Measurements from ENCODE around the gene CAMTA1.
"Not testable (repeated sequence)": the region's sequence is repeated elsewhere in the genome, so short reads cannot be mapped to it uniquely, and the experiment has no call there.

The CAMTA1 gene

DNA sequence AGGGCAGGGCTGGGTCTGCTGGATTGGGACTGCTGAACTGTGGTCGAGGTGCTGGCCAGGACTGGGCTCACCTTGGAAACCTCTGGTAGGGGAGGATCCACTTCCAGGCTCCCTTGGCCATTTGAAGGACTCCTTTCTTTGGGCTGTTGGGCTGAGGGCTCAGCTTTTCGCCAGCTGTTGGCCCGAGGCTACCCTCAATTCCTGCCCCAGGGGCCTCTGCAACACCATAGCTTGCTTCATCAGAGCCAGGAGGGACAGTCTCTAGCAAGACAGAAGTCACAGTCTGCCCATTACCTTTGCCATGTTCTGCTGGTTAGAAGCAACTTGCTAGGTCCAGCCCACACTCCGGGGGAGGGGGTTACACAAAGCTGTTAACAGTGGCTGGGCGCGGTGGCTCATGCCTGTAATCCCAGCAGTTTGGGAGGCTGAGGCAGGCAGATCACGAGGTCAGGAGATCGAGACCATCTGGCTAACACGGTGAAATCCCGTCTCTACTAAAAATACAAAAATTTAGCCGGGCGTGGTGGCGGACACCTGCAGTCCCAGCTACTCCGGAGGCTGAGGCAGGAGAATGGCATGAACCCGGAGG, 25.0 kb downstream of the CAMTA1 start:
- H3K4me1 ChIP-seq (ENCODE audit: control insufficient read depth, insufficient read depth, low read length); H3K9me3 ChIP-seq (ENCODE audit: control insufficient read depth, insufficient read depth, low read depth, low read length); CTCF ChIA-PET; H3K4me3 ChIP-seq (ENCODE audit: low read depth, low read length); H3K27ac ChIP-seq (ENCODE audit: extremely low read depth, low read depth, low read length); POLR2A ChIA-PET; H3K36me3 ChIP-seq (ENCODE audit: control insufficient read depth in 2 of 2, insufficient read depth in 1 of 2, low read length in 2 of 2): not testable (repeated sequence)
- TF ChIP-seq ZNF600 (tag by site-specific recombination; IDR thresholded peaks at IDR 0.05), result 0 out of 2 replicates have a peak, but pooled peaks have one; percentile 33
- peak; percentile 73 for TF ChIP-seq EGR2 (tag by site-specific recombination; IDR thresholded peaks at IDR 0.05; ENCODE audit: low read depth)
- peak; percentile 77 for TF ChIP-seq ZFHX2 (tag by site-specific recombination; conservative IDR thresholded peaks at IDR 0.05)

DNA sequence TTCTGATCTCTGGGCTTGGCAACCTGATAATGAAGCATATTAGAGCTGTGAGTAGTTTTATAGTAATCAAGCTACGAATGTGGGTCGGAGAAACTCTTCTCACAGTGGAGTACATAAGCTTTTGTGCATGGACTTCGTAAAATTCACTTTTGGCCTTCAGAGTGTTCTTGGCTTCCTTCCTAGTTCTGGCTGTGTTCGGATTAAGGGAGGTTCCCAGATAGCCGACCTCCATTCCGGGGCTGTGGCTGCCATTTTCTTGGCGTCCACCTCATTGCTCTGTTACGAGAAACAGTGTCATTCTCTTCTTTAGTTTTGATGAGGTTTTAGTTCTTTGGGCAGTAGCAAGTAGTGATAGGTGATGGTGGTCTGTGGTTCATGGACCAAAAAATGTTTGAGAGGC, 26.3 kb downstream of the CAMTA1 start:
- ChIA-PET POLR2A (no interaction called here), CTCF (interaction anchor here (0.6 kb wide), 1 partner anchor 331 kb away, joined by 3 read pairs; no protein-coding TSS in a partner anchor)
- H3K27ac ChIP-seq (ENCODE audit: extremely low read depth, low read depth, low read length), result no peak overlapping the region
- no peaks in the 10 kb centered on the region for H3K9me3 ChIP-seq (ENCODE audit: control insufficient read depth, insufficient read depth, low read depth, low read length)
- no peak overlapping the region for H3K4me3 ChIP-seq (ENCODE audit: low read depth, low read length)
- no peaks in the 10 kb centered on the region for H3K4me1 ChIP-seq (ENCODE audit: control insufficient read depth, insufficient read depth, low read length)
- TF ChIP-seq ZNF792 (tag by site-specific recombination; IDR thresholded peaks at IDR 0.05), result no peak
- TF ChIP-seq, protein P1, sequence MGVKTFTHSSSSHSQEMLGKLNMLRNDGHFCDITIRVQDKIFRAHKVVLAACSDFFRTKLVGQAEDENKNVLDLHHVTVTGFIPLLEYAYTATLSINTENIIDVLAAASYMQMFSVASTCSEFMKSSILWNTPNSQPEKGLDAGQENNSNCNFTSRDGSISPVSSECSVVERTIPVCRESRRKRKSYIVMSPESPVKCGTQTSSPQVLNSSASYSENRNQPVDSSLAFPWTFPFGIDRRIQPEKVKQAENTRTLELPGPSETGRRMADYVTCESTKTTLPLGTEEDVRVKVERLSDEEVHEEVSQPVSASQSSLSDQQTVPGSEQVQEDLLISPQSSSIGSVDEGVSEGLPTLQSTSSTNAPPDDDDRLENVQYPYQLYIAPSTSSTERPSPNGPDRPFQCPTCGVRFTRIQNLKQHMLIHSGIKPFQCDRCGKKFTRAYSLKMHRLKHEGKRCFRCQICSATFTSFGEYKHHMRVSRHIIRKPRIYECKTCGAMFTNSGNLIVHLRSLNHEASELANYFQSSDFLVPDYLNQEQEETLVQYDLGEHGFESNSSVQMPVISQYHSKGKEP (tag by site-specific recombination; IDR thresholded peaks at IDR 0.05), result no peak
- H3K36me3 ChIP-seq (ENCODE audit: control insufficient read depth in 2 of 2, insufficient read depth in 1 of 2, low read length in 2 of 2), result peaks cover 0 to 4% of the 10 kb centered on the region in 2 experiments; a peak in 1 of 3 replicates

DNA sequence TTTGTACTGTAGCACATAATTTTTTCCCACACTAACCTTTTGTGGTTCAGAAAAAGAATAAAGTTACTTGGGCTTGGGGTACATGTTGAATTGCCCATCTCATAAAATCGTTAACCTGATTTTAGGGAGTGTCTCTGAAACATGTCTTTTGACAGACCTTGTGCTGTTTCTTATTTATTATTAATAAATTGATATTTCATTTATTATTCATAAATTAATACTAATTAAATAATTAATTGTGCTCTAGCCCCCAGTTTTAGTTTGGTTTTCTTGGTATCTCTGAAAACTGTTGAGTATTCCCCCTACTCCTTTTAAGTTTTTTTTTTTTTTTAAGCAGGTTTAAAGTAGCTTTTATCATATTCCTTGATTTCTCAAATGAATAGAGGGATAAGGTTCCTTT, 27.9 kb downstream of the CAMTA1 start:
- CTCF ChIA-PET, result no interaction called here
- no peaks in the 10 kb centered on the region for H3K9me3 ChIP-seq (ENCODE audit: control insufficient read depth, insufficient read depth, low read depth, low read length)
- no peaks in the 10 kb centered on the region for H3K4me1 ChIP-seq (ENCODE audit: control insufficient read depth, insufficient read depth, low read length)
- TF ChIP-seq, protein P2, sequence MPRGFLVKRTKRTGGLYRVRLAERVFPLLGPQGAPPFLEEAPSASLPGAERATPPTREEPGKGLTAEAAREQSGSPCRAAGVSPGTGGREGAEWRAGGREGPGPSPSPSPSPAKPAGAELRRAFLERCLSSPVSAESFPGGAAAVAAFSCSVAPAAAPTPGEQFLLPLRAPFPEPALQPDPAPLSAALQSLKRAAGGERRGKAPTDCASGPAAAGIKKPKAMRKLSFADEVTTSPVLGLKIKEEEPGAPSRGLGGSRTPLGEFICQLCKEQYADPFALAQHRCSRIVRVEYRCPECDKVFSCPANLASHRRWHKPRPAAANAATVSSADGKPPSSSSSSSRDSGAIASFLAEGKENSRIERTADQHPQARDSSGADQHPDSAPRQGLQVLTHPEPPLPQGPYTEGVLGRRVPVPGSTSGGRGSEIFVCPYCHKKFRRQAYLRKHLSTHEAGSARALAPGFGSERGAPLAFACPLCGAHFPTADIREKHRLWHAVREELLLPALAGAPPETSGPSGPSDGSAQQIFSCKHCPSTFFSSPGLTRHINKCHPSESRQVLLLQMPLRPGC (tag by site-specific recombination; IDR thresholded peaks at IDR 0.05), result no peak
- H3K27ac ChIP-seq (ENCODE audit: extremely low read depth, low read depth, low read length), result no peak overlapping the region
- POLR2A ChIA-PET, result no interaction called here
- H3K4me3 ChIP-seq (ENCODE audit: low read depth, low read length), result no peak overlapping the region
- H3K36me3 ChIP-seq (ENCODE audit: control insufficient read depth in 2 of 2, insufficient read depth in 1 of 2, low read length in 2 of 2), result peaks cover 0 to 4% of the 10 kb centered on the region in 2 experiments; a peak in 1 of 3 replicates

DNA sequence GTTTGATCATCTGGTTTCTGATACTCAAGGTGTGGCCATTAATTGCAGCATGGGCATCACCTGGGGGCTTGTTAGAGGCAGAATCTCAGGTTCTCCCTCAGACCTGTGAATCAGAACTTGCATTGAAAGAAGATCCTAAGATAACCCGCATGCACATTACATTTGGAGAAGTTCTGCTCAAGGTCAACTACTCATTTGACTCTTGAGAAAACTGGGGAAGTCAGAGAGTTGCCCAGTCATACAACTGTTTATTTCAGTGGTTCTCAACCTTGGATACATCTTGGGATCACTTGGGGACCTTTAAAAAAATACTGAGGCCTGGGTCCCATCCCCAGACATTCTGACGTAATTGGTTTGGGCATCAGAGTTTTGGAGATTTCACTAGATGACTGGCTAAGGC, 30.5 kb downstream of the CAMTA1 start:
- H3K27ac ChIP-seq (ENCODE audit: extremely low read depth, low read depth, low read length), result no peak overlapping the region
- POLR2A ChIA-PET, result no interaction called here
- H3K36me3 ChIP-seq (ENCODE audit: control insufficient read depth in 2 of 2, insufficient read depth in 1 of 2, low read length in 2 of 2), result no peaks in the 10 kb centered on the region
- TF ChIP-seq ZNF629 (tag by site-specific recombination; IDR thresholded peaks at IDR 0.05) (no peak), ZNF791 (tag by site-specific recombination; IDR thresholded peaks at IDR 0.05) (no peak), ZNF184 (tag by site-specific recombination; IDR thresholded peaks at IDR 0.05) (no peak), ZBTB1 (tag by site-specific recombination; IDR thresholded peaks at IDR 0.05) (no peak), OSR2 (tag by site-specific recombination; IDR thresholded peaks at IDR 0.05) (no peak), ZNF169 (tag by site-specific recombination; IDR thresholded peaks at IDR 0.05) (no peak), ZSCAN30 (tag by site-specific recombination; IDR thresholded peaks at IDR 0.05) (no peak), ZNF561 (tag by site-specific recombination; IDR thresholded peaks at IDR 0.05; ENCODE audit: borderline replicate concordance) (no peak), ZNF16 (tag by site-specific recombination; IDR thresholded peaks at IDR 0.05; ENCODE audit: low read depth) (no peak), IKZF3 (tag by site-specific recombination; IDR thresholded peaks at IDR 0.05) (no peak), ZNF747 (tag by site-specific recombination; IDR thresholded peaks at IDR 0.05) (no peak), ZNF10 (tag by site-specific recombination; IDR thresholded peaks at IDR 0.05) (no peak), ZNF555 (tag by site-specific recombination; conservative IDR thresholded peaks at IDR 0.05) (no peak), ZNF112 (tag by site-specific recombination; IDR thresholded peaks at IDR 0.05) (no peak), MEIS1 (CRISPR knock-in tag; IDR thresholded peaks at IDR 0.05; ENCODE audit: borderline replicate concordance) (no peak), ZNF585B (tag by site-specific recombination; IDR thresholded peaks at IDR 0.05) (no peak), SP2 (tag by site-specific recombination; IDR thresholded peaks at IDR 0.05) (no peak)
- TF ChIP-seq, protein P3, sequence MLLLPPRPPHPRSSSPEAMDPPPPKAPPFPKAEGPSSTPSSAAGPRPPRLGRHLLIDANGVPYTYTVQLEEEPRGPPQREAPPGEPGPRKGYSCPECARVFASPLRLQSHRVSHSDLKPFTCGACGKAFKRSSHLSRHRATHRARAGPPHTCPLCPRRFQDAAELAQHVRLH (tag by site-specific recombination; IDR thresholded peaks at IDR 0.05), result no peak
- TF ChIP-seq, protein P4, sequence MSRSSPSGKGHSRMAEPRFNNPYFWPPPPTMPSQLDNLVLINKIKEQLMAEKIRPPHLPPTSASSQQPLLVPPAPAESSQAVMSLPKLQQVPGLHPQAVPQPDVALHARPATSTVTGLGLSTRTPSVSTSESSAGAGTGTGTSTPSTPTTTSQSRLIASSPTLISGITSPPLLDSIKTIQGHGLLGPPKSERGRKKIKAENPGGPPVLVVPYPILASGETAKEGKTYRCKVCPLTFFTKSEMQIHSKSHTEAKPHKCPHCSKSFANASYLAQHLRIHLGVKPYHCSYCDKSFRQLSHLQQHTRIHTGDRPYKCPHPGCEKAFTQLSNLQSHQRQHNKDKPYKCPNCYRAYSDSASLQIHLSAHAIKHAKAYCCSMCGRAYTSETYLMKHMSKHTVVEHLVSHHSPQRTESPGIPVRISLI (tag by site-specific recombination; IDR thresholded peaks at IDR 0.05), result no peak
- no peaks in the 10 kb centered on the region for H3K4me1 ChIP-seq (ENCODE audit: control insufficient read depth, insufficient read depth, low read length)
- no peaks in the 10 kb centered on the region for H3K9me3 ChIP-seq (ENCODE audit: control insufficient read depth, insufficient read depth, low read depth, low read length)
- CTCF ChIA-PET, result no interaction called here
- no peak overlapping the region for H3K4me3 ChIP-seq (ENCODE audit: low read depth, low read length)

Measured in HEK293 (cell line).